A549 treated with Hydrocortisone at 1 μM for 4 hours (cell line): Measurements from ENCODE around the gene IL1RAPL2. TPM values are rescaled to one million over a fixed set of nuclear protein-coding genes. Genes with fewer than 3 reads are reported as not detected.

Experiments
- total RNA-seq: library from RNA; stranded (reverse); fragments of 200-300 nt; extraction: Qiagen RNA extraction; gene quantifications from 5 replicates; pipeline ENCODE4 v1.2.3, GENCODE V29; 2022

IL1RAPL2 gene
- not detected in 5 replicates for total RNA-seq

DNA sequence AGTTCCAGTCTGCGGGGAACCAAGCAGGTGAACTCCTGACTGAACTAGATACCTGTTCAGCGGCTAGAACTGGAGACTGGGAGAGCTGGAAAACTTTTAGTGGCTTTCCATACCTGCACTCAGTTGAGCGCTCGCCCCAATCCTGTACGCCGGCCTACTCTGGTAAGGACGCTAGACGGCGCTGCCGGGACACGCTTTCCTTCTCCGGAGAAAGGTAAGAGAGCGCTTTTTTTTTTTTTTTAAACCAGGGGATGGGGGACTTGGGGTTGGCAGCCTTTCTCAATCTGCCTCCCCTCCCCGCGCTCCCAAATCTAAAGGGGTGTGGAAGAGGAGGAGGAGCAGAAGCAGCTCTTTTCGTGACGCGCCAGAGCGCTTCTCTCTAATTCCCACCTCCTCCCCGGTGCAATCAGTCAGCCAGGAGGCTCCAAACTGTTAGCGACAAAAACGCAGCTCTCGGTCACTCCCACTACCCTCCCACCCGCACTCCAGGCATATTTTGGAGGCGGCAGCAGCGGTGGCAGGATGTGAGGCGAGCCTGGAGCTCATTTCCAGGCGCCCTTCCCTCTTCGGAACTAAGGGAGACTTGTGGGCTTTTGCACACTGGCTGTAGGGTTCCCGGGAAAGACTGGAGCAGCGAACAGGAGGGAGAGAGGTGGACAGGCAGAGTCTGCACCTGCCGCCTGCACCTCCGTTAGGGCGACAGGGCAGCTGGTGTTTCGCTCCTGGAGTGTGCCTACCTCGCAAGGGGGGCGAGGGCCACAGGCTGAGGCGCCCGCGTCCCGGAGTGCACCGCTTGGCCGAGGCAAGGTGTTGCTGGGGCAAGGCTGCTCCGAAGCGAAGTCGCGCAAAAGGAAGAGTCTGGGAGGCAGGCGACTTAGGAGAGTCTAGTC is at the start of gene IL1RAPL2:
IL1RAPL2 (plus strand) TSS at position 409 of the 890 bp plus-strand sequence.

DNA sequence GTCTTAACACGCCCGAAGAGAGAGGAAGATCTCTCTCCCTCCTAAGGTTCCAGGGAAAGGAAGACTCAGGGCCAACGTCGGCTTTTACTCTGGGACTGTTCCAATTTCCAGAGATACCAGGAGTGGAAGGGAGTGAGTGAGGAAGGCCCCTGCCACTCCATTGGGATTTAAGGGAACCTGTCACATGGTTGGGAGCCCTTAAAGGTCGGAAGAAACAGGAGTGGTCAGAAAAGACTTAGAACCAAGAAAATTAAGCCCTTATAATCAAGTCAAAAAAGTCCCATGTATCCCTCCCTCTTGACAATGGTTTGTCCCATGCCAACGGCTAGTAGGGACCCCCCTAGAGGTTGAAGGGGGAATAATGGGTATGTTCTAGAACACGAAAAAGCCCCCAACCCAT is 654.6 kb downstream of the IL1RAPL2 start, which contains the start of gene TEX13A:
TEX13A (minus strand) TSS at position 59 of the 400 bp plus-strand sequence. CDS start 297 bp downstream, outside the sequence.

